8988T (cell line): Measurements from ENCODE around the gene TFCP2L1.
A peak's percentile ranks its signal among the peaks of the same experiment; 100 is the strongest.
"Not testable (repeated sequence)": the region's sequence is repeated elsewhere in the genome, so short reads cannot be mapped to it uniquely, and the experiment has no call there.

Source experiments
- DNase-seq: peaks from one replicate; pipeline ENCODE4 v3.0.0; 2011

Gene TFCP2L1, protein sequence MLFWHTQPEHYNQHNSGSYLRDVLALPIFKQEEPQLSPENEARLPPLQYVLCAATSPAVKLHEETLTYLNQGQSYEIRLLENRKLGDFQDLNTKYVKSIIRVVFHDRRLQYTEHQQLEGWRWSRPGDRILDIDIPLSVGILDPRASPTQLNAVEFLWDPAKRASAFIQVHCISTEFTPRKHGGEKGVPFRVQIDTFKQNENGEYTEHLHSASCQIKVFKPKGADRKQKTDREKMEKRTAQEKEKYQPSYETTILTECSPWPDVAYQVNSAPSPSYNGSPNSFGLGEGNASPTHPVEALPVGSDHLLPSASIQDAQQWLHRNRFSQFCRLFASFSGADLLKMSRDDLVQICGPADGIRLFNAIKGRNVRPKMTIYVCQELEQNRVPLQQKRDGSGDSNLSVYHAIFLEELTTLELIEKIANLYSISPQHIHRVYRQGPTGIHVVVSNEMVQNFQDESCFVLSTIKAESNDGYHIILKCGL

DNA sequence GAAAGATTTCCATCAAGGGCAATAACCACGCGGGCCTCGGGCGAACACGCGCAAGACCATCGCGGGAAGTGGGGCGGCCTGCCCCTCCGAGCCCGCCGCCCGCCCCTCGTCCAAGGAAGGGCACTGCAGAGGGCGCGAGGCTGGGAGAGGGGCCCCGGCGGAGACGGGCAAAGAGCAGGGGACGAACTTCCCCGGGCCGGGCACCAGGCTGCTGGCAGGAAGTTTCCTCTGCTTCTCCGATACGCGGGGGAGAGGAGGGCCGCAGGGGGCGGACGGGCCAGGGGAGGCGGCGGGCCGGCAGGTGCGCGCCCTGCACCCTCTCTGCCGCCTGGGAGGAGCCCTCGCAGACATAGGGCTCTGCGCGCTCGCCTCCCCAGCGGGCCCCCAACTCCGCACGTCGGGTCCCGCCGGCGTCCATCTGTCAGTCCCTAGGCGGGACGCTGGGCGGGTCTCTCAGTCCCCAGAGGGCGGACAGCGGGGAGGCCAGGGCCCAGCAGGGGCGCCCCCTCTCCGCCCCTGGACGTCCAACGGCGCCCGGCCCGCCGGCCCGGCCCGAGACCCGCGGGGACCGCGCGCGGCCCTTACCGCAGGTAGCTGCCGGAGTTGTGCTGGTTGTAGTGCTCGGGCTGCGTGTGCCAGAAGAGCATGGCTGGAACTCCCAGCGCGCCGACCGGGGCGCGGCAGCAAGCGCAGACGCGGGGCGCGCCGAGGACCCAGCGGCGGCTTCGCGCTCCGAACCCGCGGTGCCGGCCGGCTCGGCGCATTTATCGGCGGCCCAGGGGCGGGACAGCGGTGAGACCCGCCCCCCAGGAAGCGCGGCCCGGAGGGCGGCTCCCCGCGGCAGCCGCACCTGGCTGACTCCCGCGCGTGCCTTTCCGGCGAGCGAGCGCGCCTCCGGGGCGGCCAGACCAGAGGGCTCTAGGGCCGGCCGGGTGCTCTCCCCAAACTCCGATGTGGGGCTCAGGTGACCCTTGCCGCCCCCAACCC is at the start of gene TFCP2L1:
TSS of gene TFCP2L1 (minus strand) at position 740 of the 987 bp plus-strand sequence. CDS start at position 647, 93 bp downstream.
- peak; percentile 88 for DNase-seq

DNA sequence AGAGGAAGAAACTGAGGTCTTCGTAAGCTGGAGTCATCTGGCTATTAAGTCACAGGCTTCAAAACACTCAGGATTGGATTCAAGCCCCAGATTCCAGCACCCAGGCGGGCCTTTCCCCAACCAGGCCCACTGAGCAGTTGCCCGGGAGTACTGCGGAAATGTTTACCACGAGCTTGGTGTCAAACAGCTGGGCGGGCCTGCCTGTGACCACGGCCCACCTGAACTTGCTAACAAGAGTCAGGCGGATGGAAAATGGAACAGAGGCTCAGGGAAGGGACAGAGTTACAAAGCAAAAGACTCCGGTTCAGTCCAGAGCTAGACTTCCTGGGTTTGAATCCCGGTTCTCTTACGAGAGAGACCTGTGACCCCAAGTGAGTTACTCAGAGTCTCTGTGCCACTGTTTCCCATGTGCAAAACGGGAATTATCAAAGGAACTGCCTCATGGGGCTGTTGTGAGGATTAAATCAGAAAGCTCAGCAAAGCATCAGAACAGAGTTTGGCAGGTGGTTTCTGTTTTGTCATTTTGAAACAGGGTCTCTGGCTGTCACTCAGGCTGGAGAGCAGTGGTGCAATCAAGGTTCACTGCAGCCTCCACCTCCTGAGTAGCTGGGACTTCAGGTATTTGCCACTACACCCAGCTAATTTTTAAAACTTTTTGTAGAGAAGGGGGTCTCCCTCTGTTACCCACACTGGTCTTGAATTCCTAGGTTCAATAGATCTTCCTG is 49.0 kb upstream of the TFCP2L1 start:
- DNase-seq = no peak

DNA sequence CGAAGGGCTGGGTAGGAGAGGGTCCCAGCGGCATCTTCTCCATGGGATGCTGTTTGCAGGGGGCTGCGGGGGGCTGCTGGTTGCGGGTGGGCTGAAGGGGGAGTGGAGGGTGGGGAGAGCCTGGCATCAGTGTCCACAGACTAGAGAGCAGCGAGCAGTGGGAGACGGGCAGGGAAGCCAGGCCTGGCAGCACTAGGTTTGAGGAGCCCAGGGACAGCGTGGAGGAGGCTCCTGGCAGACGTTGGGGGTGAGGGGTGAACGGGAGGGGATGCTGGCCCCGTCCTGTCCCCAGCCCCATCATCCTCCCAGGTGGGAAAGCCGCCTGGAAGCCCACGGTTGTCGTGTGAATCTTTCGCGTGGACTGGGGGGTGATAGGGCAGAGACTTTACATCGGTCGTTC is 48.2 kb upstream of the TFCP2L1 start:
- DNase-seq = no peak

DNA sequence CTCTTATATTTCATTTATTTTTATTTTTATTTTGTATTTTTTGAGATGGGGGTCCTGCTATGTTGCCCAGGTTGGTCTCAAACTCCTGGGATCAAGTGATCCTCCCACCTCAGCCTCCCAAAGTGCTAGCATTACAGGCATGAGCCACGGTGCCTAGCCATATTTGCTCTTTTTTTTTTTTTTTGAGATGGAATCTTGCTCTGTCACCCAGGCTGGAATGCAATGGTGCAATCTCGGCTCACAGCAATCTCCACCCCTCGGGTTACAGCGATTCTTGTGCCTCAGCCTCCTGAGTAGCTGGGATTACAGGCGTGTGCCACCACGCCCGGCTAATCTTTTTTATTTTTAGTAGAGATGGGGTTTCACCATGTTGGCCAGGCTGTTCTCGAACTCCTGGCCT is 46.3 kb upstream of the TFCP2L1 start:
- not testable (repeated sequence) for DNase-seq

DNA sequence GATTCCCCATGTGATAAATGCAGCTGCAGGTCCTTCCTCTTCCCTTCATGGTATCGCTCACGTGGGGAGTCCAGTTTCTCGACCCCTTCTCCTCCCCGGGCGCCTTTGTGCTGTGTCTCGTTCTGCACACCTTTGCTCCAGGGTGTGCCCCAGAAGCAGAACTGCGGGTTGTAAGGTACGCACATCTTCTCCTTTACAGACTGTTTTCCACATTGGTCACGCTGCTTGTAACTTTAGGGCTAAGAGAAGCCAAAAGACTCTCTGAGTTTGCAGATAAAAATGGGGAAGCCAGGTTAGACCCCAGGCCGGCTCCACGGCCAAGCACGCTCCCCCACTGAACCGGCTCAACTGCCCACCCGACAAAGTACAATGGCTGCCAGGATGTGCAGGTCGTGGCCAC is 45.9 kb upstream of the TFCP2L1 start:
- no peak for DNase-seq

DNA sequence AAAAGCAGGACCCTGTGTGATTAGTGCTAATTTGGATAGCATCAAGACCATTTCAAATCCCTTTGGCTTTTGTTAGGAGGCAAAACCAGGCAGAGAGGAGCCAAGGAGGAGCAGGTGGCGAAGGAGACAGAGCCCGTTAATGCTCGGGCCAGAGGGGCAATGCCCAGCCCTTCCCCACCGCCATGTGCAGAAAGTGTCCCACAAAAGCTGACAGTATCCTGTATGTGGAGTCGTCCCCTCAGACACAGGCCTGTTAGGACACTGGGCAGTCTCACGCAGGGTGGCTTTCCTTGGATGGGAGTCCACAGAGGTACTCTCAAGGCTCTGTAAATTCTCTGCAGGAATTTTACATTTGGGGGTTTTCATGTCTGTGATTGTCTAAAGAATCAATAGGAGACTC is 44.8 kb upstream of the TFCP2L1 start:
- no peak for DNase-seq

DNA sequence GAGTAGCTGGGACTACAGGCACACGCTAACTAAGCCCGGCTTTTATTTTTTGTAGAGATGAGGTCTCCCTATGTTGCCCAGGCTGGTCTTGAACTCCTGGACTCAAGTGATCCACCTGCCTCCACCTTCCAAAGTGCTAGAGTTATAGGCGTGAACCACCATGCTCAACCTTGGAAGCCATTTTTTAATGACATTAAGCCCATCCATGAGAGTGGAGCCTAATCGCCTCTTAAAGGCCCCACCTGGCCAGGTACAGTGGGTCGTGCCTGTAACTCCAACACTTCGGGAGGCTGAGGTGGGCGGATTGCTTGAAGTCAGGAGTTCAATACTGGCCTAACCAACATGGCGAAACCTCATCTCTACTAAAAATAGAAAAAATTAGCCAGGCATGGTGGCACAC is 41.6 kb upstream of the TFCP2L1 start:
- DNase-seq = no peak

DNA sequence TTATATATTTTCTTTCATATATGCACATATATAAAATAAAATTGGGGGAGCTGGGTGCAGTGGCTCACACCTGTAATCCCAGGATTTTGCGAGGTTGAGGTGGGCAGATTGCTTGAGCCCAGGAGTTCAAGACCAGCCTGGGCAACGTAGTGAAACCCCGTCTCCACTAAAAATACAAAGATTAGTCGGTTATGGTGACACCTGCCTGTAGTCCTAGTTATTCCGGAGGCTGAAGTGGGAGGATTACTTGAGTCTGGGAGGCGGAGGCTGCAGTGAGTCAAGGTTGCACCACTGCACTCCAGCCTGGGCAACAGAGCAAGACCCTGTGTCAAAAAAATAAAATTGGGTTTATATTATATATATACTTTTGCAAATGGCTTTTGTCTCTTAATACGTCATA is 39.6 kb upstream of the TFCP2L1 start:
- no peak for DNase-seq

DNA sequence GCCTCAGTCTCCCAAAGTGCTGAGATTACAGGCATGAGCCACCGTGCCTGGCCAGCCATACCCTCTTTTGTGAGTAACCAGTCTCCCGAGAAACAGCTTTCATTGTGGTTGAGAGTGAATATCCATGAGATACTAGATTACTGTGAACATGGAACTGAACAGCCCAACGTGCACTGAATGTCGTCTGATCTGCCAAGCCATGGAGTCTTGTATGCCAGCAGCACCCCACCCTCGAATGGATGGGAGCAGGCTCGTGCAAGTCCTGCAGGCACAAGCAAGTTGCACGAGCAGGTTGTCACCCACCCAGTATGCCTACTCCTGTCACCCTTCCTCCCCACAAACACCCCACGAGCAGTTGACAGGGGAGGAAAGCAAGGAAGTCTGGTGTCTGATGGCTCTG is 36.5 kb upstream of the TFCP2L1 start:
- no peak for DNase-seq

DNA sequence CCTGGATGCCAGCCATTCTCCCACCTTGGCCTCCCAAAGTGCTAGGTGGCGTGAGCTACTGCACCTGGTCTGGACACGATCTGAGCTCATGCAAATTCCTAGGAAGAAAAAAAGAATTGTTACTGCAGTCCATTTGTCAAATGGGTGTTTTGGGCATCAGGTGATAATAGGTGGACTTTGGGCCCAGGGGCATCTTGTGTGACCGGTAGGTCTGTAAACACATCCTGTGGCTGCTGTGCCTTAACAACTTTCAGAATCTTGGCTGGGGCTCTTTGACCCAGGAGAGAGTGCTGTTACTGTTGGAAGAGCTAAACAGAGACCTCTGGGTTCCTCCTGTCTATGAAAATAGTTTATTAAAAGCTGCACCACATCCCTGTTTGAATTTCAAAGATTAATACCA is 34.9 kb upstream of the TFCP2L1 start:
- no peak for DNase-seq

DNA sequence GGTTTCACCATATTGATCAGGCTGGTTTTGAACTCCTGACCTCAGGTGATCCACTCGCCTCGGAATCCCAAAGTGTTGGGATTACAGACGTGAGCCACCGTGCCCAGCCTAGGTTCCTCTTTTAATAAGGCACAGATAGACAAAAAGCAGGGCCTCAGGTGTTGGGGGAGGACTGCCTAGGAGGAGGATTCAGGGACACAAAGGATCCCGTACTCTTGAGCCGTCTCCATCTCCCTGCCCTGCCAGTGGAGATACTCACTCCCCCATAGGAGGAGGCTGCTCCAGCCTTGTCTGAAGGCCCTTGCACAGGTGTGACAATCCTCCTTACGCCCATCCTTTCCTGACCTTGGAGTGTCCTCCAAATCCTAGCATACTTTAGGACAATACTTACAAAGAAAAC is 32.0 kb upstream of the TFCP2L1 start:
- DNase-seq = no peak

DNA sequence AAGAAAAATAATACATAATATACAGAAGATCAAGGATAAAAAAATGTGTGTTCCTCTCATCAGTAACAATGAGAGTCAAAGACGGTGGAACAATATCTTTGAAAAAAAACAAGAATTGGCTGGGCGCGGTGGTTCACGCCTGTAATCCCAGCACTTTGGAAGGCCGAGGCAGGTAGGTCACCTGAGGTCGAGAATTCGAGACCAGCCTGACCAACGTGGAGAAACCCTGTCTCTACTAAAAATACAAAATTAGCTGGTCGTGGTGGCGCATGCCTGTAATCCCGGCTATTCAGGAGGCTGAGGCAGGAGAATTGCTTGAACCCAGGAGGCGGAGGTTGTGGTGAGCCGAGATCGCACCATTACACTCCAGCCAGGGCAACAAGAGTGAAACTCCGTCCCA is 28.7 kb upstream of the TFCP2L1 start:
- DNase-seq = not testable (repeated sequence)

DNA sequence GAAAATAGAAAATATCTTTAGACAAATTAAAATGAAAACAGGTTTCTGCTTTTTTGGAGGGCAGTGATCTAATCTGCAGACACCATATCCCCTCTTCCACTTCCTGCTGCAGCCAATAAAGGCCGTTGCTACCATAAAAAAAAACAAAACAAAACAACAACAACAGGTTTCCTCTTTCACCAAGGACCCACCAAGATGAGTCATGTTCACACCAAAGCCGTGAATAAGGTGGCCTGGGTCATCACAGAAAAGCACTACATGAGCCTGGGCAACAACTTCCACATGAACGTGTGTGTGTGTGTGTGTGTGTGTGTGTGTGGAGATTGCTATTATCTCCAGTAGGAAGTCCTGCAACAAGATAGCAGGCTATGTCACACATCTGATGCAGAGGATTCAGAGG is 24.8 kb upstream of the TFCP2L1 start:
- DNase-seq = no peak

DNA sequence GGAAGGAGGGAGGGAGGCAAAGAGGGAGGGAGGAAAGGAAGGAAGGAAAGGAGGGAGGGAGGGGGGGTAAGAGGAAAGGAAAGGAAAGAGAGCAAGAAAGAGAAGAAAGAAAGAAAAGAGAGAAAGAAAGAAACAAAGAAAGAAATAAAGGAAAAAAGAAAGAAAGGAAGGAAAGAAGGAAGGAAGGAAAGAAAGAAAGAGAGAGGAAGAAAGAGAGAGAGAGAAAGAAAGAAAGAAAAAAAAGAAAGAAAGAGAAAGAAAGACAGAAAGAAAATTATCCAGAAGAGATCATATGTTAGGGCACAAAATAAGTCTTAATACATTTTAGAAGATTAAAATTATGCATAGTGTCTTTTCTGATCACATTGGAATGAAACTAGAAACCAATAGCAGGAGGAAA is 24.3 kb upstream of the TFCP2L1 start:
- no peak for DNase-seq

DNA sequence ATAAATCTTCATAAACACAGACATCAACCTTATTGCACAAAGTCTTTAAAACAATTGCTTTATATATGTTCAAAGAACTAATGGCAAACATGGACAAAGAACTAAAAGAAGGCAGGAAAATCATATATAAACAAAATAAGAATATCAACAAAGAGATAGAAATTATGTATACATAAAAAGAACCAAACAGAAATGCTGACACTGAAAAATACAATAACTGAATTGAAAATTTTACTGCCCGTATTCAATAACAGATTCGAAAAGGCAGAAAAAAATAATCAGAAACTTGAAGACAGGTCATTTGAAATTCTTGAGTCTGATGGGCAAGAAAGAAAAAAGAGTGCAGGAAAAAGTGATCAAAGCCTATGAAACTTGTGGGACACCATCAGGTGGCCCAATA is 22.0 kb upstream of the TFCP2L1 start:
- DNase-seq = no peak

DNA sequence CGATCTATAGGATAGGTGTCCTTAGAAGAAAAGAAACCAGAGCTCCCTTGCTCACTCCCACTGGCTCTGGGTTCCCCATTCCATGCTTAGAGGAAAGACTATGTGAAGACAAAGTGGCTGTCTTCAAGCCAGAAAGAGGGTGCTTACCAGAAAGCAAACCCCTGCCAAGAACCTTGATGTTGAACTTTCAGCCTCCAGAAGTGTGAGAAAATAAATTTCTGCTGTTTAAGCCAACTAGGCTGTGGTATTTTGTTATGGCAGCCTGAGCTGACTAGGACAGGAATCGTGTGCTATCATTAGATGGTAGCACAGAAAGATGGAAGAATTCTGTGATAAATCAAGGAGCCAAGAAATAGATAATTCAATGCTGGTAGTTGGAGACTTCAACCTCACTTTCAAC is 19.9 kb upstream of the TFCP2L1 start:
- no peak for DNase-seq

DNA sequence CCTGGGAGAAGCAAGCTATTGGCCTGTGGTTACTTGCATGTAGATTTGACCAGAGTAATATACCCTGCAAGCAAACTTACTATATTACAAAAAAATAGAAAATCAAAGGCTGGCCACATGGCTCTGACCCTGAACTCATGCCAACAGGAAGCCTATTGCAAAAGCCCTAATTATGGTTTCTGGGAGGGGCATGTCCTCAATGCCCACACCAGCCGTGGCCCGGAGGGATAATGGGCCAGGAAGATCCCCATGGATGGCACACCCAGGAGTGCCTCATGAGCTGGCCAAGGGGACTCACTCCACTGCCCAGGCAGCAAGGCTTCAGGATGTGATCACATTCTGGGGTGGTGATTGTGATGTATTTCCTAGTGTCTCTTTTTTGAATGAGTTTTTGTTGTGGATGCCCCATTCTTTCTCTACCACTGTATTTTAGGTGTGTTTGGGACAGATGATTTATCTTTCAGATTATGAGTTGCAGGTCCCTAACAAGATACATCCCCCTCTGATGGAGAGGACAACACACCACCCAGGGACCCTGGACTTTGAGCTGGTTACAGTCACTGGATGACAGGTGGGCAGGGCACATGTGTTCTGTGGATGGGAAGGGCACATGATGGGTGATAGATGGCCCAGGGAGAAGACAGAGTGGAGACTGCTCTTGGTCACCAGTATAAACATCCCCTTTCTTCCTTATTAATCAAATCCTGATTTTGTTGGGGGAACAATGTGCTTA is 18.7 kb upstream of the TFCP2L1 start:
- DNase-seq = no peak

DNA sequence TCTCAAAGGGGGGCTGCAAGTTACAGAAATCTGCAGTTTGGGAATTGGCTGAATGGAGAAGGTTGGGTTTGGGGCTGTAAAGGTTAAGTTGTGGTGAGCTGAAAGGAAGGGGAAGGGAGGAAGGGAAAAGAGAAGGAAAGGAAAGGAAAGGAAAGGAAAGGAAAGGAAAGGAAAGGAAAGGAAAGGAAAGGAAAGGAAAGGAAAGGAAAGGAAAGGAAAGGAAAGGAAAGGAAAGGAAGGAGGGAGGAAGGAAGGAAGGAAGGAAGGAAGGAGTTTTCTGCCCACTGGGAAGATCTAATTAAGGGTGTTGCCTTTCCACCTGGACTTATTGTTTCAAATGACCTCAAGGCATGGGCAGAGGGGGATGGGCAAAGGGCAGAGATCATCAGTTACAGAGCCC is 16.2 kb upstream of the TFCP2L1 start:
- not testable (repeated sequence) for DNase-seq

DNA sequence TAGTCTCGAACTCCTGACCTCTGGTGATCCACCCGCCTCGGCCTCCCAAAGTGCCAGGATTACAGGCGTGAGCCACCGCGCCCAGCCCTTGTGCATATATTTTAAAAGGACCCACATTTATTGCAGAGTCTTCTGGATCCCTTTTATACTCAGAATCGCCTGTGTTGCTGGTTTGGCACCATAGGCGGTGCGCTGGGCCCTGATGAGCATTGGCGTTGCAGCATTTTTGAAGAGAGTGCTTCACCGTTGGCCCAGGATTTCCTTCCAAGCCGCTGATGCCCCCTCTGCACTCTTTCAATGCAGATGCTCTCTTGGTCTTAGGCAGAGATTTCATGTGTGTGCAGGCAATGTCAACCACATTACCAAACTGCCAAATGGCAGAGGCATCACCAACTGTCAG is 13.5 kb upstream of the TFCP2L1 start:
- no peak for DNase-seq

DNA sequence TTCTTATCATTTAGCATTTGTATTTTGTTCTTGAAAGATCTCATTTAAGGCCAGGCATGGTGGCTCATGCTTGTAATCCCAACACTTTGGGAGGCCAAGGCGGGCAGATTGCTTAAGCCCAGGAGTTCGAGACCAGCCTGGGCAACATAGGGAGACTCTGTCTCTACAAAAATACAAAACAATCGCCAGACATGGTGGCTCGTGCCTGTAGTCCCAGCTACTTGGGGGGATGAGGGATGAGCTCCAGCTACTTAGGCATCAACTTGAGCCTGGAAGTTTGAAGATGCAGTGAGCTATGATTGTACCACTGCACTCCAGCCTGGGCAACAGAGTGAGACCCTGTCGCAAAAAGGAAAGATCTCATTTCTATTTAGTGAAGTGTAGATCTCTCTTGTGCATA is 12.9 kb upstream of the TFCP2L1 start:
- DNase-seq = not testable (repeated sequence)

DNA sequence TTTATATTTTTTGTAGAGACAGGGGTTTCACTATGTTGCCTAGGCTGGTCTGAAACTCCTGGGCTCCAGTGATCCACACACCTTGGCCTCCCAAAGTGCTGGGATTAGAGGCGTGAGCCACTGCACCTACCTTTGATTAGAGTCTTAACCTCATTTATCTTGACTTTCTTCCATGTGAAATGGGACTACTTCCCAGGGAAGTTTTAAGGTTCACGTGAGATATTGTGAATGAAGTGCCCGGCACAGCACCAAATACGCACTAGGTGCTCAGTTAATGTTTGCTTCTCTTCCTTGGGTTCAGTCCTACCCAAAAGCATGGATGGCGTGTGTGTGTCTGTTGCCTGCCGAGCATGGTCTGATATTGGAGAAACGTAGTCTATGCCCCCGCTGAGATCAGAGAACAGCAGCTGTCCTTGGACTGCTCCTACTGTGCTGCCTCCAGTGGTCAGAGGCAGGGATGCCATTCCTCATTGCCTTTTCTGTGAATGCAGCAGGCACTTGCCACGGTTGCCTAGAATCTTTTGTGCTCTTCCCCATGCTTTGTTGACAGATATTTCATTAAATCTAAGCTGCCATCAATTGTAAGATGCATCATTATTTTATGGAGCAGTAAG is 12.3 kb upstream of the TFCP2L1 start:
- peak; percentile 51 for DNase-seq
